ENCODE data around the gene FAM174C.

DNA sequence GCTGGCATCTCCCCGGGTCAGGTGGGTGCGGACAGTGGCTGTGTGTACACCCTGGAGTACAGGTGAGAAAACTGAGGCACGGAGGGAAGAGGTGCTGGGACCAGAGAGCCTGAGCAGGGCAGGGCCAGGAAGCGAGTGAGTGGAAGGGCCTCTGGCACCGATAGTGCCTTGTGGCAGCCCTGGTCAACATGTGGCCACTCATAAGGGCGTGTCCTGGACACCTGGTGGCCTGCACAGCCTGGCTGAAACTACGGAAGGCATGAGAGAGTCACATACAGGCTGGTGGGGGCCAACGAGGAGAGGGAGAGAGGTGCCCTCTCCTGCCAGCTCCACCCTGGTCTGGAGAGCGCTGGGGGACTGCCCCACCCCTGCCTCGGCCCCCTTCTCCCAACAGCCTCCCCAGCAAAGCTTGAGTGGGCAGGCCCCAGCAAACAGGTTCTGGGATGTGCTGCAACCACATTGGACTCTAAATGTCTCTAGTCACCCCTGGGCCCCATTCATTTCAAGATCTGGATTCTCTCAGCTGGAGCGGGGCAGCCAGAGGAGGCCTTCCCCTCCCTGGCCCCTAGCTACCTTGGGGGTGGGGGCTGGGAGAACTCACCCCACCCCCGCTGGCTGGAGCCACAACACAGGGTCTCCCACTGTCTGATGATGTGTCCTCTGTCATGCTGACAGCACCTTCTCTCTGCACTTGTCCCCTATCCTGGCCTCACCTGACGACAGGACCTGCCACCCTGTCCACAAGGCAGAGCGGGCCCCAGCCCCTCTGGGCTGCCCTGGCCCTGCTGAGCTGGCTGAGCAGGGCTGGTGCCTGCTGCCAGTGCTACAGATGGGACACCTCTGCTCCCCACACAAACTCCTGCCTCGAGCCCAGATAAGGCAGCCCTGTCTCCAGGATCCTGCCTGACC is 43.3 kb upstream of the FAM174C start:
- TF ChIP-seq ARNT (IDR thresholded peaks at IDR 0.05) (no peak), CTBP1 (IDR thresholded peaks at IDR 0.05; ENCODE audit: borderline replicate concordance) (no peak), FOXM1 (IDR thresholded peaks at IDR 0.05; ENCODE audit: borderline replicate concordance) (no peak), SP1 (IDR thresholded peaks at IDR 0.05) (no peak), BHLHE40 (IDR thresholded peaks at IDR 0.05; ENCODE audit: borderline replicate concordance) (no peak), TARDBP (IDR thresholded peaks at IDR 0.05) (no peak), ZNF384 (IDR thresholded peaks at IDR 0.05) (no peak)
